Uterus (tissue), 2 donors: ENCODE measurements around the gene TPO.

Experiments
- CTCF ChIP-seq, 4 experiments: fragments of 200-600 bp in 2 of 4; fragments of 450-650 bp in 2 of 4; sonication (generic) in 2 of 4; IDR thresholded peaks; one replicate each; pipeline ENCODE4 v1.5.1; 2016 to 2019; ENCODE audit warnings: antibody characterized with exemption in 4 of 4, mild to moderate bottlenecking in 2 of 4, moderate library complexity in 1 of 4
- POLR2A ChIP-seq, 2 donors: fragments of 450-650 bp; IDR thresholded peaks; one replicate each; pipeline ENCODE4 v1.6.1; 2016; ENCODE audit warnings: antibody characterized with exemption in 2 of 2, mild to moderate bottlenecking in 1 of 2, moderate library complexity in 1 of 2

GRCh38 chr2:1373830-1374229, 39.4 kb upstream of the TPO start:
- TF ChIP-seq CTCF (IDR thresholded peaks at IDR 0.05) (no peak), POLR2A (IDR thresholded peaks at IDR 0.05) (no peak)
